Stimulated activated CD8-positive, alpha-beta memory T cell treated with anti-CD3 and anti-CD28 coated beads, Interleukin-4, amount 100 ng/mL, for 48 hours (primary cell): Measurements from ENCODE around the gene NRIP1.

Source experiments
- DNase-seq: peaks from one replicate; pipeline ENCODE4 v3.0.0-alpha.2; 2020

Gene NRIP1

GRCh38 chr21:15064576-15065391 lies at the start of gene NRIP1:
NRIP1 (minus strand) TSS chr21:15065000; CDS start chr21:14968192, 96,808 bp downstream.
- peak; percentile 80 for DNase-seq

- DNase-seq: no peak
Measured at GRCh38 chr21:15112858-15113257, 48.1 kb upstream of the NRIP1 start.

GRCh38 chr21:15108801-15109200 lies 44.0 kb upstream of the NRIP1 start:
- DNase-seq: no peak

- no peak for DNase-seq
Measured at GRCh38 chr21:15104470-15104869, 39.7 kb upstream of the NRIP1 start.

GRCh38 chr21:15098908-15099307 lies 34.1 kb upstream of the NRIP1 start:
- no peak for DNase-seq

GRCh38 chr21:15098181-15098580 lies 33.4 kb upstream of the NRIP1 start:
- no peak for DNase-seq

GRCh38 chr21:15097580-15097979 lies 32.8 kb upstream of the NRIP1 start:
- DNase-seq: no peak

- DNase-seq: no peak
Measured at GRCh38 chr21:15096146-15096545, 31.3 kb upstream of the NRIP1 start.

- DNase-seq: no peak
Measured at GRCh38 chr21:15095326-15095725, 30.5 kb upstream of the NRIP1 start.

- DNase-seq: no peak
Measured at GRCh38 chr21:15094706-15095105, 29.9 kb upstream of the NRIP1 start.

- DNase-seq: no peak
Measured at GRCh38 chr21:15093216-15093615, 28.4 kb upstream of the NRIP1 start.

GRCh38 chr21:15092745-15093144 lies 27.9 kb upstream of the NRIP1 start:
- no peak for DNase-seq

- no peak for DNase-seq
Measured at GRCh38 chr21:15090390-15090789, 25.6 kb upstream of the NRIP1 start.

- no peak for DNase-seq
Measured at GRCh38 chr21:15088488-15088887, 23.7 kb upstream of the NRIP1 start.

- no peak for DNase-seq
Measured at GRCh38 chr21:15084668-15085067, 19.9 kb upstream of the NRIP1 start.

GRCh38 chr21:15080526-15080925 lies 15.7 kb upstream of the NRIP1 start:
- DNase-seq: no peak

- DNase-seq: no peak
Measured at GRCh38 chr21:15079269-15079668, 14.5 kb upstream of the NRIP1 start.

- no peak for DNase-seq
Measured at GRCh38 chr21:15078180-15078579, 13.4 kb upstream of the NRIP1 start.

- no peak for DNase-seq
Measured at GRCh38 chr21:15077529-15078145, 12.8 kb upstream of the NRIP1 start.

- DNase-seq: no peak
Measured at GRCh38 chr21:15076730-15077129, 11.9 kb upstream of the NRIP1 start.

- DNase-seq: no peak
Measured at GRCh38 chr21:15071009-15071408, 6.2 kb upstream of the NRIP1 start.

- DNase-seq: no peak
Measured at GRCh38 chr21:15066123-15066575, 1.3 kb upstream of the NRIP1 start.

- DNase-seq: peak; percentile 71
Measured at GRCh38 chr21:15065392-15066122, 757 bp upstream of the NRIP1 start.
